Heart left ventricle (tissue), 13 donors: ENCODE data around the gene COX14.

Experiments
- CTCF ChIP-seq, 12 donors: fragments of 200-600 bp; sonication (generic) in 4 of 12; IDR thresholded peaks; one replicate each; pipeline versions ENCODE4 v1.5.0 to v1.8.0; 2018 to 2022; ENCODE audit warnings: antibody characterized with exemption in 12 of 12, mild to moderate bottlenecking in 5 of 12
- POLR2A ChIP-seq, 2 donors: fragments of 450-650 bp; IDR thresholded peaks; one replicate each; pipeline ENCODE4 v1.6.1; 2017; ENCODE audit warnings: antibody characterized with exemption in 2 of 2, mild to moderate bottlenecking in 2 of 2, moderate library complexity in 2 of 2
- donor health status: ischemic (EF 13 %, LVEDD 7.1; RV severe dilation, severe dysfunction).
- donor health status: DM: no; HTN: yes; CAD: no.
- donor health status: DM: no; HTN: no; CAD: no.
- donor health status: ischemic (EF 25% LVEDD 6.9; RV normal size, moderate dysfunction).
- donor health status: ischemic (EF 25% LVEDD 5.7; RV mildly dilated, moderate dysfunction).
- donor health status: ischemic (EF 35%, LVEDD 5.7; RV mildly dilated, moderate dysfunction).
- donor health status: nonischemic (EF 11% LVEDD 7.7; RV severe dilation, severe dysfunction).
- donor health status: DM: yes; HTN: yes; CAD: no.
- donor health status: PGD.
- donor health status: ischemic (EF 29% LVEDD 5.4; RV normal size, mild dysfunction).
- donor health status: nonischemic (EF 23%, LVEDD 6.1; RV moderate dilation, normal function).

- TF ChIP-seq CTCF (IDR thresholded peaks at IDR 0.05) = no peak
- TF ChIP-seq POLR2A (IDR thresholded peaks at IDR 0.05) = no peak
Measured at GRCh38 chr12:50075808-50076170, 36.2 kb upstream of the COX14 start.
